GM12878 (cell line): ENCODE measurements around the gene KRTAP4-5. TPM values are rescaled to one million over a fixed set of nuclear protein-coding genes. Genes with fewer than 3 reads are reported as not detected.

ENCODE experiments used
- ATAC-seq: fragments of 200-7000 bp; cut with Tn5 transposase; 3 replicates; pipeline ENCODE4 v1.9.1; 2020; ENCODE audit warnings: mild to moderate bottlenecking, moderate library complexity
- BruUV-seq: library from RNA; stranded (reverse); fragments of 400-500 nt; replicated peaks from 2 replicates; lab custom pipeline; 2021; lab: Mats Ljungman, UMichigan
- CTCF ChIA-PET: fragments of 300-600 bp; sonication (Branson Sonifier 250); formaldehyde crosslinking; extraction: SDS; loops from one replicate; lab custom pipeline; 2021; ENCODE audit warnings: inconsistent platforms; lab: Yijun Ruan, JAX
- POLR2A ChIA-PET: fragments of 350-600 bp; formaldehyde crosslinking; extraction: SDS; loops from one replicate; lab custom pipeline; 2021; ENCODE audit warnings: inconsistent platforms; lab: Charles Lee
- RAD21 ChIA-PET: fragments of 300-600 bp; sonication (Branson Sonifier 250); formaldehyde crosslinking; loops from one replicate; lab custom pipeline; 2023; ENCODE audit warnings: antibody characterized with exemption; ENCODE audit not compliant: unreplicated experiment; lab: Charles Lee
- SMC1A ChIA-PET: fragments of 300-600 bp; sonication (Branson Sonifier 250); formaldehyde crosslinking; loops from one replicate; lab custom pipeline; 2023; ENCODE audit not compliant: unreplicated experiment, uncharacterized antibody; lab: Charles Lee
- DNase-seq: peaks from one replicate; pipeline ENCODE4 v3.0.0-alpha.2; 2011; ENCODE audit warnings: low read depth, low spot score
- FAIRE-seq: peaks from 3 replicates; lab custom pipeline; 2011; peaks lifted over from hg19 to GRCh38; lab: Jason Lieb, UNC
- H2AFZ ChIP-seq: 2 replicates; pipeline ENCODE4 v1.6.0; 2011; ENCODE audit warnings: low read depth, low read length, control low read depth; ENCODE audit not compliant: control insufficient read depth
- H3K27ac ChIP-seq: 2 replicates; pipeline ENCODE4 v1.5.1; 2011; ENCODE audit warnings: control low read depth; ENCODE audit not compliant: control insufficient read depth, insufficient read depth
- H3K27me3 ChIP-seq, 2 experiments: replicated peaks in 1 of 2; 2 replicates each; pipeline versions ENCODE4 v1.6.0 to v1.6.1; 2011; ENCODE audit warnings: low read length in 1 of 2; ENCODE audit not compliant: control insufficient read depth in 2 of 2, insufficient read depth in 2 of 2
- H3K36me3 ChIP-seq, 2 experiments: 2 replicates each; pipeline ENCODE4 v1.5.1; 2011; ENCODE audit warnings: low read length in 1 of 2; ENCODE audit not compliant: control insufficient read depth in 2 of 2, insufficient read depth in 2 of 2
- H3K4me1 ChIP-seq: 2 replicates; pipeline ENCODE4 v1.6.1; 2011; ENCODE audit warnings: mild to moderate bottlenecking, low read length, moderate library complexity, mixed read lengths; ENCODE audit not compliant: control insufficient read depth, insufficient read depth
- H3K4me2 ChIP-seq: 2 replicates; pipeline ENCODE4 v1.6.0; 2011; ENCODE audit warnings: control low read depth; ENCODE audit not compliant: control insufficient read depth, insufficient read depth
- H3K4me3 ChIP-seq: fragments of 200-600 bp; sonication (generic); 2 replicates; pipeline ENCODE4 v1.5.1; 2016
- H3K79me2 ChIP-seq: 2 replicates; pipeline ENCODE4 v1.6.0; 2011; ENCODE audit warnings: low read length; ENCODE audit not compliant: control insufficient read depth, insufficient read depth
- H3K9ac ChIP-seq: 2 replicates; pipeline ENCODE4 v1.8.0; 2011; ENCODE audit warnings: low read length, control low read depth, mixed read lengths; ENCODE audit not compliant: control insufficient read depth, insufficient read depth
- H3K9me3 ChIP-seq: replicated peaks from 3 replicates; pipeline ENCODE4 v1.5.1; 2011; ENCODE audit warnings: mild to moderate bottlenecking, low read length; ENCODE audit not compliant: control insufficient read depth, insufficient read depth
- H4K20me1 ChIP-seq: 2 replicates; pipeline ENCODE4 v1.6.0; 2011; ENCODE audit not compliant: control insufficient read depth, insufficient read depth
- CHD1 ChIP-seq: IDR thresholded peaks from 2 replicates; pipeline ENCODE4 v1.6.1; 2012; ENCODE audit warnings: low read depth, low read length, improper control_type of control experiment
- E2F8 ChIP-seq: fragments of 450-650 bp; IDR thresholded peaks from 2 replicates; pipeline ENCODE4 v1.6.1; 2018; ENCODE audit warnings: mild to moderate bottlenecking, low read depth, moderate library complexity; ENCODE audit not compliant: partially characterized antibody
- EZH2 ChIP-seq: IDR thresholded peaks from 2 replicates; pipeline ENCODE4 v1.6.1; 2012; ENCODE audit warnings: low read depth, mild to moderate bottlenecking, control low read depth, inconsistent platforms, low read length, borderline replicate concordance; ENCODE audit not compliant: control insufficient read depth
- FOXM1 ChIP-seq: IDR thresholded peaks from 2 replicates; pipeline ENCODE4 v1.6.1; 2012; ENCODE audit warnings: low read depth, mild to moderate bottlenecking, inconsistent platforms, low read length, moderate library complexity
- SREBF2 ChIP-seq: IDR thresholded peaks from 2 replicates; pipeline ENCODE4 v1.6.1; 2012; ENCODE audit warnings: mild to moderate bottlenecking, low read length
- TAF1 ChIP-seq: IDR thresholded peaks from 2 replicates; pipeline ENCODE4 v1.6.1; 2011; ENCODE audit warnings: mild to moderate bottlenecking, low read depth, low read length, borderline replicate concordance
- ZBTB11 ChIP-seq: fragments of 450-650 bp; formaldehyde crosslinking; IDR thresholded peaks from 2 replicates; pipeline ENCODE4 v1.5.0; 2022; ENCODE audit warnings: mild to moderate bottlenecking, missing genetic modification characterization
- WGBS: methylation state at CpG from one replicate; pipeline ENCODE4 v1.1.6; 2016; ENCODE audit warnings: low lambda C conversion rate; ENCODE audit not compliant: insufficient replicate concordance, insufficient coverage; ENCODE audit errors: missing lambda C conversion rate; 5-methylcytosine and 5-hydroxymethylcytosine counted together
- in situ Hi-C: fragments of 300-500 bp; cut with MboI; formaldehyde crosslinking; loops from 9 replicates; pipeline ENCODE4 v1.14.3; 2018; ENCODE audit warnings: mixed read lengths
- intact Hi-C: fragments of 100-400 bp; cut with micrococcal nuclease; formaldehyde crosslinking; loops from one replicate; pipeline ENCODE4 v1.14.2; 2022; ENCODE audit not compliant: unreplicated experiment
- polyA plus RNA-seq, 11 experiments: library from polyadenylated mRNA; depleted of rRNA in 4 of 11; unstranded in 6 of 11; stranded (reverse) in 5 of 11; fragments of >200 nt; fragmentation: Nextera tagmentation in 4 of 11; fragmentation: Illumina TruSeq in 1 of 11; extraction: Ambion mirVana in 4 of 11; extraction: Trizol in 1 of 11; gene quantifications; 1 replicate in 1 of 11; 2 replicates in 10 of 11; pipeline versions ENCODE4 v1.2.1 to v1.2.3, GENCODE V29; 2011 to 2016; ENCODE audit warnings: inconsistent platforms in 2 of 11, missing spikeins in 2 of 11, low read depth in 1 of 11
- total RNA-seq, 4 experiments: library from RNA; depleted of rRNA in 3 of 4; stranded (reverse); fragments of >200 nt in 3 of 4; fragmentation: Illumina TruSeq in 1 of 4; extraction: Trizol in 1 of 4; gene quantifications; 2 replicates each; pipeline versions ENCODE4 v1.2.1 to v1.2.3, GENCODE V29; 2013 to 2021
- TF ChIP-seq, protein P1 (sequence below): IDR thresholded peaks from 2 replicates; pipeline ENCODE4 v1.6.1; 2012; ENCODE audit warnings: low read length, inconsistent platforms

KRTAP4-5 gene
- total and polyA plus RNA-seq, 10 of the 15 experiments (the other 5 are each of a cell fraction or from before 2014, with no cell fraction given) = not detected

GRCh38 chr17:41133880-41134735 lies 15.5 kb downstream of the KRTAP4-5 start:
- no TSS peak for BruUV-seq
- WGBS = 0% methylated on average over 2 of the region's 2 CpGs
- Histone ChIP-seq H2AFZ (no peak overlapping the region), H4K20me1 (no peaks in the 10 kb centered on the region), H3K36me3 (no peaks in the 10 kb centered on the region), H3K4me1 (no peaks in the 10 kb centered on the region), H3K9me3 (no peaks in the 10 kb centered on the region), H3K4me2 (no peak overlapping the region), H3K4me3 (no peak overlapping the region), H3K79me2 (no peaks in the 10 kb centered on the region), H3K27ac (no peak overlapping the region), H3K9ac (no peak overlapping the region), H3K27me3 (no peaks in the 10 kb centered on the region)
- FAIRE-seq = no peak
- SMC1A ChIA-PET = no interaction called here
- intact Hi-C loops = no loop called here
- in situ Hi-C loops = no loop called here
- no peak for DNase-seq
- RAD21 ChIA-PET = no interaction called here
- CTCF ChIA-PET = no interaction called here
- TF ChIP-seq CHD1 (no peak), ZBTB11 (CRISPR knock-in tag) (no peak), TAF1 (no peak), SREBF2 (no peak), E2F8 (no peak), FOXM1 (no peak), EZH2 (no peak)
- TF ChIP-seq, protein P1, sequence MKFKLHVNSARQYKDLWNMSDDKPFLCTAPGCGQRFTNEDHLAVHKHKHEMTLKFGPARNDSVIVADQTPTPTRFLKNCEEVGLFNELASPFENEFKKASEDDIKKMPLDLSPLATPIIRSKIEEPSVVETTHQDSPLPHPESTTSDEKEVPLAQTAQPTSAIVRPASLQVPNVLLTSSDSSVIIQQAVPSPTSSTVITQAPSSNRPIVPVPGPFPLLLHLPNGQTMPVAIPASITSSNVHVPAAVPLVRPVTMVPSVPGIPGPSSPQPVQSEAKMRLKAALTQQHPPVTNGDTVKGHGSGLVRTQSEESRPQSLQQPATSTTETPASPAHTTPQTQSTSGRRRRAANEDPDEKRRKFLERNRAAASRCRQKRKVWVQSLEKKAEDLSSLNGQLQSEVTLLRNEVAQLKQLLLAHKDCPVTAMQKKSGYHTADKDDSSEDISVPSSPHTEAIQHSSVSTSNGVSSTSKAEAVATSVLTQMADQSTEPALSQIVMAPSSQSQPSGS = no peak
- no peak for ATAC-seq
- POLR2A ChIA-PET = no interaction called here
